K562 (cell line): ENCODE measurements around the gene TBC1D5.

Source experiments
- EZH2 ChIP-seq: IDR thresholded peaks from 2 replicates; pipeline ENCODE4 v1.6.1; 2012; ENCODE audit warnings: low read depth, mild to moderate bottlenecking, inconsistent platforms, low read length, borderline replicate concordance
- POLR2A ChIP-seq: fragments of 450-650 bp; conservative IDR thresholded peaks from 2 replicates; pipeline ENCODE4 v1.6.1; 2016
- TF ChIP-seq, protein P1 (sequence below): sonication (generic); formaldehyde crosslinking; IDR thresholded peaks from 2 replicates; pipeline ENCODE4 v1.8.0; 2023; ENCODE audit warnings: missing genetic modification reagents, mild to moderate bottlenecking, borderline replicate concordance
- TF ChIP-seq, protein P2 (sequence below), 3 experiments: IDR thresholded peaks in 2 of 3; conservative IDR thresholded peaks in 1 of 3; 2 replicates each; pipeline ENCODE4 v1.5.1; 2011 to 2012; ENCODE audit warnings: low read length in 3 of 3, mild to moderate bottlenecking in 3 of 3, control low read depth in 2 of 3, improper control_type of control experiment in 1 of 3, inconsistent platforms in 1 of 3, low read depth in 1 of 3, mixed read lengths in 1 of 3, moderate library complexity in 1 of 3; ENCODE audit not compliant: insufficient read depth in 2 of 3

DNA sequence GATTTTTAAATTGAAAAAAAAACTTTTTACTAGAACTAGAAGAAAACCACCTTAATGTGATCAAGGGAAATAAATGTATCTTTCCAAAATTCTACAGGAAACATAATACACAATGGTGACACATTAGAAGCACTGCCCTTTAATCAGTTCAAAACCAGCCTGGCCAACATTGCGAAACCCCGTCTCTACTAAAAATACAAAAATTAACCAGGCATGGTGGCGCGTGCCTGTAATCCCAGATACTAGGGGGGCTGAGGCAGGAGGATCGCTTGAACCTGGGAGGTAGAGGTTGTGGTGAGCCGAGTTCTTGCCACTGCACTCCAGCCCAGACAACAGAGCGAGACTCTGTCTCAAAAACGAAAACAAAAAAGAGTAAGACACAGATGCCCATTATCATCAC lies 134.5 kb downstream of the TBC1D5 start:
- TF ChIP-seq, protein P1, sequence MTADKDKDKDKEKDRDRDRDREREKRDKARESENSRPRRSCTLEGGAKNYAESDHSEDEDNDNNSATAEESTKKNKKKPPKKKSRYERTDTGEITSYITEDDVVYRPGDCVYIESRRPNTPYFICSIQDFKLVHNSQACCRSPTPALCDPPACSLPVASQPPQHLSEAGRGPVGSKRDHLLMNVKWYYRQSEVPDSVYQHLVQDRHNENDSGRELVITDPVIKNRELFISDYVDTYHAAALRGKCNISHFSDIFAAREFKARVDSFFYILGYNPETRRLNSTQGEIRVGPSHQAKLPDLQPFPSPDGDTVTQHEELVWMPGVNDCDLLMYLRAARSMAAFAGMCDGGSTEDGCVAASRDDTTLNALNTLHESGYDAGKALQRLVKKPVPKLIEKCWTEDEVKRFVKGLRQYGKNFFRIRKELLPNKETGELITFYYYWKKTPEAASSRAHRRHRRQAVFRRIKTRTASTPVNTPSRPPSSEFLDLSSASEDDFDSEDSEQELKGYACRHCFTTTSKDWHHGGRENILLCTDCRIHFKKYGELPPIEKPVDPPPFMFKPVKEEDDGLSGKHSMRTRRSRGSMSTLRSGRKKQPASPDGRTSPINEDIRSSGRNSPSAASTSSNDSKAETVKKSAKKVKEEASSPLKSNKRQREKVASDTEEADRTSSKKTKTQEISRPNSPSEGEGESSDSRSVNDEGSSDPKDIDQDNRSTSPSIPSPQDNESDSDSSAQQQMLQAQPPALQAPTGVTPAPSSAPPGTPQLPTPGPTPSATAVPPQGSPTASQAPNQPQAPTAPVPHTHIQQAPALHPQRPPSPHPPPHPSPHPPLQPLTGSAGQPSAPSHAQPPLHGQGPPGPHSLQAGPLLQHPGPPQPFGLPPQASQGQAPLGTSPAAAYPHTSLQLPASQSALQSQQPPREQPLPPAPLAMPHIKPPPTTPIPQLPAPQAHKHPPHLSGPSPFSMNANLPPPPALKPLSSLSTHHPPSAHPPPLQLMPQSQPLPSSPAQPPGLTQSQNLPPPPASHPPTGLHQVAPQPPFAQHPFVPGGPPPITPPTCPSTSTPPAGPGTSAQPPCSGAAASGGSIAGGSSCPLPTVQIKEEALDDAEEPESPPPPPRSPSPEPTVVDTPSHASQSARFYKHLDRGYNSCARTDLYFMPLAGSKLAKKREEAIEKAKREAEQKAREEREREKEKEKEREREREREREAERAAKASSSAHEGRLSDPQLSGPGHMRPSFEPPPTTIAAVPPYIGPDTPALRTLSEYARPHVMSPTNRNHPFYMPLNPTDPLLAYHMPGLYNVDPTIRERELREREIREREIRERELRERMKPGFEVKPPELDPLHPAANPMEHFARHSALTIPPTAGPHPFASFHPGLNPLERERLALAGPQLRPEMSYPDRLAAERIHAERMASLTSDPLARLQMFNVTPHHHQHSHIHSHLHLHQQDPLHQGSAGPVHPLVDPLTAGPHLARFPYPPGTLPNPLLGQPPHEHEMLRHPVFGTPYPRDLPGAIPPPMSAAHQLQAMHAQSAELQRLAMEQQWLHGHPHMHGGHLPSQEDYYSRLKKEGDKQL (CRISPR knock-in tag): no peak
- TF ChIP-seq, protein P2, sequence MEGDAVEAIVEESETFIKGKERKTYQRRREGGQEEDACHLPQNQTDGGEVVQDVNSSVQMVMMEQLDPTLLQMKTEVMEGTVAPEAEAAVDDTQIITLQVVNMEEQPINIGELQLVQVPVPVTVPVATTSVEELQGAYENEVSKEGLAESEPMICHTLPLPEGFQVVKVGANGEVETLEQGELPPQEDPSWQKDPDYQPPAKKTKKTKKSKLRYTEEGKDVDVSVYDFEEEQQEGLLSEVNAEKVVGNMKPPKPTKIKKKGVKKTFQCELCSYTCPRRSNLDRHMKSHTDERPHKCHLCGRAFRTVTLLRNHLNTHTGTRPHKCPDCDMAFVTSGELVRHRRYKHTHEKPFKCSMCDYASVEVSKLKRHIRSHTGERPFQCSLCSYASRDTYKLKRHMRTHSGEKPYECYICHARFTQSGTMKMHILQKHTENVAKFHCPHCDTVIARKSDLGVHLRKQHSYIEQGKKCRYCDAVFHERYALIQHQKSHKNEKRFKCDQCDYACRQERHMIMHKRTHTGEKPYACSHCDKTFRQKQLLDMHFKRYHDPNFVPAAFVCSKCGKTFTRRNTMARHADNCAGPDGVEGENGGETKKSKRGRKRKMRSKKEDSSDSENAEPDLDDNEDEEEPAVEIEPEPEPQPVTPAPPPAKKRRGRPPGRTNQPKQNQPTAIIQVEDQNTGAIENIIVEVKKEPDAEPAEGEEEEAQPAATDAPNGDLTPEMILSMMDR (IDR thresholded peaks at IDR 0.05 in 2 of 3, conservative IDR thresholded peaks at IDR 0.05 in 1 of 3; ENCODE audit: insufficient read depth in 2 of 3, low read depth in 1 of 3, low read length in 3 of 3): no peak
- no peak for TF ChIP-seq POLR2A
- TF ChIP-seq EZH2: no peak
